Measurements from ENCODE around the gene CDK4. TPM values are rescaled to one million over a fixed set of nuclear protein-coding genes. Genes with fewer than 3 reads are reported as not detected.

Gene CDK4
- total and polyA plus RNA-seq, 2 of the 4 experiments (the other 2 are of a cell fraction): 261 to 297 TPM

DNA sequence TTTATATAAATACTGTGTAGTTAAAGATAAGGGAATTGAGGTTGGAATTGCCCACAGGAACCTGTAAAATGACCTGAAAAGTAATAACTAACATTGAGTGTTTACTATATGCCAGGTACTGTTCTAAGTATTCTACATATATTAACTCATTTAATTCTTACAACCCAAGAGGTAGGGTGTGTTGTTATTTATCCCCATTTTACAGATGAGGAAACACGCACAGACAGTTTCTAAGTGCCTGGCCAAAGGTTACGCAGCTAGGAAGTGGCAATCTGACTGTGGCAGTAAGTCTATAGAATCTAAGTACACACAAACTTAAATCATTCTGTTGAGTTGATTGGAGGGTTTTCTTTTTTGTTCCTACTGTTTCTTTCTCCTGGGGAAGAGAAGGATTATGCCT, 8.3 kb downstream of the CDK4 start:
- H4K91ac ChIP-seq (ENCODE audit: insufficient read depth, low read depth, low read length): no peak overlapping the region
- H2AFZ ChIP-seq (replicated peaks; ENCODE audit: low read length, poor library complexity): no peak overlapping the region
- H4K5ac ChIP-seq (ENCODE audit: low read depth, low read length): no peak overlapping the region
- peaks cover 13 to 26% of the 10 kb centered on the region in 2 experiments; a peak in 3 of 4 replicates for H3K79me1 ChIP-seq (ENCODE audit: low read depth in 1 of 2, low read length in 2 of 2)
- no peak overlapping the region for H2AK9ac ChIP-seq (replicated peaks; ENCODE audit: low read depth, low read length, poor library complexity)
- H3K9ac ChIP-seq (ENCODE audit: low read depth, low read length): no peak overlapping the region
- H3K27ac ChIP-seq (ENCODE audit: insufficient read depth, low read length): no peak overlapping the region
- dilution Hi-C loops (cut with HindIII; ENCODE audit: low sequenced_read_pairs, unreplicated experiment): no loop called here
- CTCF ChIA-PET: no interaction called here
- ATAC-seq (ENCODE audit: low read depth) (no peak), DNase-seq (no peak)
- H3K4ac ChIP-seq (ENCODE audit: low read depth, low read length): no peak overlapping the region
- H2BK15ac ChIP-seq (ENCODE audit: low read depth, low read length): no peak overlapping the region
- no peak overlapping the region for H3K4me3 ChIP-seq (ENCODE audit: insufficient read depth, low read depth, low read length)
- H3K36me3 ChIP-seq (ENCODE audit: control insufficient read depth, insufficient read depth, low read length): peaks cover 11% of the 10 kb centered on the region
- peaks cover 34% of the 10 kb centered on the region for H3K27me3 ChIP-seq (ENCODE audit: control insufficient read depth, insufficient read depth, low read length)
- no TSS peak for BruUV-seq (replicated peaks)
- H2BK20ac ChIP-seq (ENCODE audit: low read depth, low read length): no peak overlapping the region
- H3K14ac ChIP-seq (replicated peaks; ENCODE audit: low read depth, low read length): no peak overlapping the region
- TF ChIP-seq MAFK (IDR thresholded peaks at IDR 0.05; ENCODE audit: low read depth, low read length) (no peak), ELK1 (IDR thresholded peaks at IDR 0.05; ENCODE audit: borderline replicate concordance, low read depth, low read length) (no peak), CHD1 (IDR thresholded peaks at IDR 0.05; ENCODE audit: low read depth, low read length) (no peak), USF2 (IDR thresholded peaks at IDR 0.05; ENCODE audit: low read depth, low read length) (no peak)
- in situ Hi-C loops (cut with MboI; ENCODE audit: low sequenced_read_pairs): no loop called here
- H3K18ac ChIP-seq (ENCODE audit: low read depth, low read length): no peak overlapping the region
- intact Hi-C loops (cut with micrococcal nuclease): no loop called here
- peaks cover 2% of the 10 kb centered on the region; the same call in 1 of the 2 replicates for H3K9me3 ChIP-seq (ENCODE audit: control insufficient read depth, insufficient read depth, low read length)
- WGBS, 2 experiments (ENCODE audit: extremely low coverage in 2 of 2, insufficient read length in 1 of 2): no CpG with 5 or more reads among the region's 2 CpGs
- no peak overlapping the region for H3K4me2 ChIP-seq (ENCODE audit: low read depth, low read length)
- H3K23ac ChIP-seq (ENCODE audit: low read depth, low read length): no peak overlapping the region
- no peak overlapping the region for H2AK5ac ChIP-seq (ENCODE audit: low read depth, low read length)
- peaks cover 3% of the 10 kb centered on the region for H3K4me1 ChIP-seq (ENCODE audit: control insufficient read depth, insufficient read depth, low read length)
- H2BK5ac ChIP-seq (ENCODE audit: low read depth, low read length, poor library complexity, severe bottlenecking): no peak overlapping the region
- peaks cover 6% of the 10 kb centered on the region for H3K9me1 ChIP-seq (ENCODE audit: insufficient read depth, low read length)
- H4K8ac ChIP-seq (ENCODE audit: low read depth in 2 of 2, low read length in 2 of 2): peak overlapping the region; percentile 22 to 94; a peak in 2 of 4 replicates
- H3K56ac ChIP-seq (ENCODE audit: extremely low read depth, insufficient read depth, low read length): no peak overlapping the region
- H2BK120ac ChIP-seq (ENCODE audit: low read depth, low read length): no peak overlapping the region
- POLR2A ChIA-PET (ENCODE audit: unreplicated experiment): interaction anchor here (1.1 kb wide), 1 partner anchor 18 kb away, joined by 5 read pairs; no protein-coding TSS in a partner anchor
- no peaks in the 10 kb centered on the region for H4K20me1 ChIP-seq (ENCODE audit: insufficient read depth, low read length)

Data from IMR-90 (cell line).